IMR-90 (cell line): ENCODE results near the gene ASIC2. TPM values are rescaled to one million over a fixed set of nuclear protein-coding genes. Genes with fewer than 3 reads are reported as not detected.

Experiments used
- ATAC-seq: fragments of 200-7000 bp; cut with Tn5 transposase; 2 replicates; pipeline ENCODE4 v1.9.1; 2020; ENCODE audit warnings: low read depth, mild to moderate bottlenecking, moderate library complexity
- BruUV-seq: library from RNA; stranded (reverse); fragments of 400-500 nt; replicated peaks from 2 replicates; lab custom pipeline; 2021; lab: Mats Ljungman, UMichigan
- CTCF ChIA-PET: fragments of 300-600 bp; formaldehyde crosslinking; extraction: SDS; loops from one replicate; lab custom pipeline; 2021; ENCODE audit warnings: antibody characterized with exemption; lab: Yijun Ruan, JAX
- POLR2A ChIA-PET: fragments of 300-600 bp; sonication (Branson Sonifier 250); formaldehyde crosslinking; loops from one replicate; lab custom pipeline; 2022; ENCODE audit warnings: antibody characterized with exemption; ENCODE audit not compliant: unreplicated experiment; lab: Charles Lee
- DNase-seq: peaks from one replicate; pipeline ENCODE4 v3.0.0; 2013
- H2AFZ ChIP-seq: replicated peaks from 2 replicates; pipeline ENCODE3; 2013; ENCODE audit warnings: low read length, mild to moderate bottlenecking; ENCODE audit not compliant: poor library complexity
- H2AK5ac ChIP-seq: 2 replicates; pipeline ENCODE4 v1.6.1; 2013; ENCODE audit warnings: low read depth, low read length, inconsistent platforms
- H2AK9ac ChIP-seq: replicated peaks from 2 replicates; pipeline ENCODE3; 2013; ENCODE audit warnings: mild to moderate bottlenecking, low read depth, low read length, moderate library complexity; ENCODE audit not compliant: poor library complexity
- H2BK120ac ChIP-seq: 2 replicates; pipeline ENCODE4 v1.6.1; 2013; ENCODE audit warnings: low read depth, low read length, inconsistent platforms
- H2BK15ac ChIP-seq: 3 replicates; pipeline ENCODE4 v1.6.1; 2013; ENCODE audit warnings: low read depth, low read length, inconsistent platforms
- H2BK20ac ChIP-seq: 2 replicates; pipeline ENCODE4 v1.6.1; 2013; ENCODE audit warnings: low read depth, mild to moderate bottlenecking, inconsistent platforms, low read length, moderate library complexity
- H2BK5ac ChIP-seq: 2 replicates; pipeline ENCODE4 v1.6.1; 2013; ENCODE audit warnings: mild to moderate bottlenecking, low read depth, low read length, inconsistent platforms; ENCODE audit not compliant: poor library complexity, severe bottlenecking
- H3K14ac ChIP-seq: replicated peaks from 2 replicates; pipeline ENCODE4 v1.6.1; 2013; ENCODE audit warnings: low read depth, low read length, inconsistent platforms
- H3K18ac ChIP-seq: 2 replicates; pipeline ENCODE4 v1.6.1; 2013; ENCODE audit warnings: low read depth, low read length, control low read depth
- H3K23ac ChIP-seq: 2 replicates; pipeline ENCODE4 v1.6.1; 2013; ENCODE audit warnings: low read depth, low read length, inconsistent platforms
- H3K27ac ChIP-seq: 2 replicates; pipeline ENCODE4 v1.5.1; 2013; ENCODE audit warnings: mild to moderate bottlenecking, control low read depth, low read length; ENCODE audit not compliant: insufficient read depth
- H3K27me3 ChIP-seq: 2 replicates; pipeline ENCODE4 v1.6.1; 2013; ENCODE audit warnings: low read length; ENCODE audit not compliant: control insufficient read depth, insufficient read depth
- H3K36me3 ChIP-seq: 2 replicates; pipeline ENCODE4 v1.6.1; 2013; ENCODE audit warnings: low read length, mixed read lengths; ENCODE audit not compliant: control insufficient read depth, insufficient read depth
- H3K4ac ChIP-seq: 2 replicates; pipeline ENCODE4 v1.6.1; 2013; ENCODE audit warnings: low read depth, low read length, inconsistent platforms
- H3K4me1 ChIP-seq: 2 replicates; pipeline ENCODE4 v1.6.1; 2013; ENCODE audit warnings: low read length, mixed read lengths; ENCODE audit not compliant: control insufficient read depth, insufficient read depth
- H3K4me2 ChIP-seq: 2 replicates; pipeline ENCODE4 v1.6.1; 2013; ENCODE audit warnings: low read depth, mild to moderate bottlenecking, control low read depth, low read length, moderate library complexity
- H3K4me3 ChIP-seq: 2 replicates; pipeline ENCODE4 v1.5.1; 2013; ENCODE audit warnings: low read depth, mild to moderate bottlenecking, control low read depth, low read length, moderate library complexity; ENCODE audit not compliant: insufficient read depth
- H3K56ac ChIP-seq: 2 replicates; pipeline ENCODE4 v1.6.1; 2013; ENCODE audit warnings: low read length, inconsistent platforms; ENCODE audit not compliant: insufficient read depth; ENCODE audit errors: extremely low read depth
- H3K79me1 ChIP-seq, 2 experiments: 2 replicates each; pipeline ENCODE4 v1.6.1; 2013; ENCODE audit warnings: low read length in 2 of 2, inconsistent platforms in 1 of 2, low read depth in 1 of 2
- H3K9ac ChIP-seq: 2 replicates; pipeline ENCODE4 v1.6.1; 2013; ENCODE audit warnings: low read depth, low read length, control low read depth
- H3K9me1 ChIP-seq: 2 replicates; pipeline ENCODE4 v1.6.1; 2013; ENCODE audit warnings: low read length, inconsistent platforms; ENCODE audit not compliant: insufficient read depth
- H3K9me3 ChIP-seq: 2 replicates; pipeline ENCODE4 v1.6.1; 2013; ENCODE audit warnings: low read length; ENCODE audit not compliant: control insufficient read depth, insufficient read depth
- H4K20me1 ChIP-seq: 2 replicates; pipeline ENCODE4 v1.6.1; 2013; ENCODE audit warnings: low read length, inconsistent platforms; ENCODE audit not compliant: insufficient read depth
- H4K5ac ChIP-seq: 2 replicates; pipeline ENCODE4 v1.6.1; 2013; ENCODE audit warnings: mild to moderate bottlenecking, low read depth, low read length, control low read depth
- H4K8ac ChIP-seq, 2 experiments: 2 replicates each; pipeline ENCODE4 v1.6.1; 2013; ENCODE audit warnings: low read depth in 2 of 2, low read length in 2 of 2, control low read depth in 1 of 2, inconsistent platforms in 1 of 2
- H4K91ac ChIP-seq: 2 replicates; pipeline ENCODE4 v1.6.1; 2013; ENCODE audit warnings: low read depth, low read length, inconsistent platforms; ENCODE audit not compliant: insufficient read depth
- MXI1 ChIP-seq: IDR thresholded peaks from 2 replicates; pipeline ENCODE4 v1.6.1; 2012; ENCODE audit warnings: low read depth, mild to moderate bottlenecking, low read length, moderate library complexity, borderline replicate concordance
- RAD21 ChIP-seq: IDR thresholded peaks from 2 replicates; pipeline ENCODE4 v1.6.1; 2012; ENCODE audit warnings: low read length, improper control_type of control experiment
- SMC3 ChIP-seq: fragments of 150-350 bp; IDR thresholded peaks from 2 replicates; pipeline ENCODE4 v1.6.1; 2016; ENCODE audit warnings: low read depth, mild to moderate bottlenecking, antibody characterized with exemption, low read length, moderate library complexity
- WGBS, 2 experiments: methylation state at CpG; one replicate each; pipeline versions ENCODE4 v1.1.5 to v1.1.7; 2013; ENCODE audit warnings: missing lambda C conversion rate in 2 of 2; ENCODE audit not compliant: insufficient read length in 1 of 2; ENCODE audit errors: extremely low coverage in 2 of 2; 5-methylcytosine and 5-hydroxymethylcytosine counted together
- dilution Hi-C: fragments of 300-500 bp; cut with HindIII; formaldehyde crosslinking; loops from one replicate; pipeline ENCODE4 v1.14.3; 2018; ENCODE audit warnings: low sequenced_read_pairs; ENCODE audit not compliant: unreplicated experiment
- in situ Hi-C: fragments of 300-500 bp; cut with MboI; formaldehyde crosslinking; loops from 3 replicates; pipeline ENCODE4 v1.14.3; 2019; ENCODE audit warnings: low sequenced_read_pairs, inconsistent platforms, mixed read lengths
- intact Hi-C: fragments of 100-400 bp; cut with micrococcal nuclease; formaldehyde crosslinking; loops from 2 replicates; pipeline ENCODE4 v1.10.0; 2022
- polyA plus RNA-seq, 3 experiments: library from polyadenylated mRNA; depleted of rRNA; stranded (reverse); fragments of >200 nt; gene quantifications; 2 replicates each; pipeline ENCODE4 v1.2.3, GENCODE V29; 2012; ENCODE audit warnings: low replicate concordance in 1 of 3
- total RNA-seq: library from RNA; depleted of rRNA; stranded (reverse); fragments of >200 nt; gene quantifications from 2 replicates; pipeline ENCODE4 v1.2.3, GENCODE V29; 2012

Gene ASIC2
- total and polyA plus RNA-seq, 2 of the 4 experiments (the other 2 are of a cell fraction) = under 0.01 to 0.15 TPM

DNA sequence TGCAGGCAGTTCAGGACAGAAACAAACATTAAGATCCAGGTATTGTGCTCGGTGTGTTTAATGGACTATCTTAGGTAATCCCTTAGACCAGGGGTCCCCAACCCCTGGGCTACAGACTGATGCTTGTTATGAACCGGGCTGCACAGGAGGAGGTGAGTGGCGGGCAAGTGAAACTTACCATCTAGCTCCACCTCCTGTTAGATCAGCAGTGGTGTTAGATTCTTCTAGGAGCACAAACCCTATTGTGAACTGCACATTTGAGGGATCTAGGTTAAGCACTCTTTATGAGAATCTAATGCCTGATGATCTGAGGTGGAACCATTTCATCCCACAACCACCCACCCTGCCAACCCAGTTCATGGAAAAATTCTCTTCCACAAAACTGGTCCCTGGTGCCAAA, 37.8 kb upstream of the ASIC2 start:
- no peaks in the 10 kb centered on the region for H3K9me1 ChIP-seq
- H2BK20ac ChIP-seq = no peak overlapping the region
- H3K27me3 ChIP-seq = no peaks in the 10 kb centered on the region
- H4K91ac ChIP-seq = no peak overlapping the region
- no peak overlapping the region for H3K18ac ChIP-seq
- H3K36me3 ChIP-seq = no peaks in the 10 kb centered on the region
- no peak overlapping the region for H3K4me2 ChIP-seq
- POLR2A ChIA-PET = no interaction called here
- ATAC-seq (no peak), DNase-seq (no peak)
- no peak overlapping the region for H2AFZ ChIP-seq
- no peak overlapping the region for H3K27ac ChIP-seq
- H3K9ac ChIP-seq = no peak overlapping the region
- no peak overlapping the region for H2BK5ac ChIP-seq
- no peak overlapping the region for H2BK15ac ChIP-seq
- dilution Hi-C loops = no loop called here
- H3K4me1 ChIP-seq = no peaks in the 10 kb centered on the region
- no peak overlapping the region for H3K56ac ChIP-seq
- no peak overlapping the region for H2AK9ac ChIP-seq
- TF ChIP-seq MXI1 = no peak
- TF ChIP-seq RAD21 = peak; percentile 19; the same call in 1 of the 2 replicates
- no peak for TF ChIP-seq SMC3
- H4K20me1 ChIP-seq = no peaks in the 10 kb centered on the region
- no peaks in the 10 kb centered on the region for H3K79me1 ChIP-seq
- H3K23ac ChIP-seq = no peak overlapping the region
- in situ Hi-C loops = no loop called here
- H4K5ac ChIP-seq = no peak overlapping the region
- no peak overlapping the region for H4K8ac ChIP-seq
- H3K4me3 ChIP-seq = no peak overlapping the region
- H2AK5ac ChIP-seq = no peak overlapping the region
- no peaks in the 10 kb centered on the region for H3K9me3 ChIP-seq
- H3K4ac ChIP-seq = no peak overlapping the region
- no peak overlapping the region for H3K14ac ChIP-seq
- CTCF ChIA-PET = no interaction called here
- 0% methylated on average over 1 of the region's 3 CpGs; no CpG with 5 or more reads in 1 of the 2 experiments for WGBS, 2 experiments
- BruUV-seq = no TSS peak
- H2BK120ac ChIP-seq = no peak overlapping the region
- intact Hi-C loops = no loop called here
